ENCODE measurements around the gene STING1. TPM values are rescaled to one million over a fixed set of nuclear protein-coding genes. Genes with fewer than 3 reads are reported as not detected.
A peak's percentile ranks its signal among the peaks of the same experiment; 100 is the strongest.
"Not testable (repeated sequence)": the region's sequence is repeated elsewhere in the genome, so short reads cannot be mapped to it uniquely, and the experiment has no call there.

Gene STING1
- total and polyA plus RNA-seq, 7 experiments from 2014 or later: 84.6 to 213 (median 130) TPM

DNA sequence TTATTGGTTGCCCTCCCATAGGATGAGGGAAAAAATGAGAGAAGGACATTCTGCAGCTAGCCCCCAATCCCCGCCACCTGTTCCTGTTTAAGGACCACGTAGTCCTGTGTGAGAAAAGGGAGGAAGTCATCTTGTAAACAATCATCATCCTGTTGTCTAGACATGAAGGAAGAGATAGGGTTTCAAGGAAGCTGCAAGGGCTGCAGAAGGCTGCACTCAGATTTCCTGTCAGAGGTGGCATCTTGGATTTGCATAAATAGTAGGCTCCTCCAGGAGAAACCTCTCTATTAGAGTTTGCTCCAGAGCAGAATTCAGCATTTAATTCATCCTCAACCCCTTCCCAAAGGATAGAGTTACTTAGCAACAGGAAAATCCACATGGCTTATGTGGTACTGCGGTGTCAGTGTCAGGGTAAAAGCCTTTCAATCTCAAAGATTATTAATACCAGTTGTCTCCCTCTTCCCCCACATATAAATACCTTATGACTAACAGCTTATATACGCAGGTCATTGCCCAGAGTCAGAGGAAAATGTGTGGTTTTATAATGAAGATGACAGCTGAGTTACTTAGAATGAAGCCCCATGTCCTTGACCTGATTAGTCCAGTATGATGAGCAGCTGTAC lies 38.6 kb downstream of the STING1 start:
- no peak overlapping the region for H3K4me3 ChIP-seq (ENCODE audit: low read length)
- peaks cover 18 to 22% of the 10 kb centered on the region in 2 donors for H3K4me1 ChIP-seq (ENCODE audit: control insufficient read depth in 2 of 2, insufficient read depth in 2 of 2, low read length in 2 of 2)
- ATAC-seq (no peak), DNase-seq (peak in 5 of 9 donors; percentile 36 to 56 (median 44))
- ChIA-PET POLR2A (interaction anchor here (0.6 to 2.2 kb wide), 9 partner anchors 11 to 74 kb away, joined by 3 to 12 read pairs (median 3); partner anchors contain the start of genes SMIM33 and STING1), CTCF (interaction anchor here (0.7 to 8.1 kb wide), 2 partner anchors 70 to 206 kb away, joined by 3 to 60 read pairs; no protein-coding TSS in a partner anchor)
- no peaks in the 10 kb centered on the region for H3K9me3 ChIP-seq (ENCODE audit: control insufficient read depth in 2 of 3, low read length in 3 of 3)
- Mint-ChIP-seq H3K36me3 (peaks cover 0 to 6% (median 0%) of the 10 kb centered on the region in 5 donors), H3K9me3 (no peaks in the 10 kb centered on the region), H3K4me3 (peak overlapping the region in 8 of 10 donors; percentile 15 to 76 (median 24)), H3K27ac (peak overlapping the region; percentile 41 to 93 (median 87)), H3K27me3 (no peaks in the 10 kb centered on the region), H3K4me1 (peaks cover 26 to 77% (median 67%) of the 10 kb centered on the region in 7 donors)
- H3K36me3 ChIP-seq (ENCODE audit: control insufficient read depth in 2 of 3, insufficient read depth in 3 of 3, low read length in 3 of 3): peaks cover 0 to 3% (median 0%) of the 10 kb centered on the region in 3 experiments
- H3K27me3 ChIP-seq (ENCODE audit: control insufficient read depth in 2 of 2, insufficient read depth in 2 of 2, low read length in 2 of 2): no peaks in the 10 kb centered on the region
- no peak overlapping the region for H3K27ac ChIP-seq (ENCODE audit: low read depth, low read length)
- intact Hi-C loops (cut with micrococcal nuclease): loop anchor here in 1 of 2 donors (1.0 kb wide), 1 partner anchor 14 kb away; no protein-coding TSS in a partner anchor

DNA sequence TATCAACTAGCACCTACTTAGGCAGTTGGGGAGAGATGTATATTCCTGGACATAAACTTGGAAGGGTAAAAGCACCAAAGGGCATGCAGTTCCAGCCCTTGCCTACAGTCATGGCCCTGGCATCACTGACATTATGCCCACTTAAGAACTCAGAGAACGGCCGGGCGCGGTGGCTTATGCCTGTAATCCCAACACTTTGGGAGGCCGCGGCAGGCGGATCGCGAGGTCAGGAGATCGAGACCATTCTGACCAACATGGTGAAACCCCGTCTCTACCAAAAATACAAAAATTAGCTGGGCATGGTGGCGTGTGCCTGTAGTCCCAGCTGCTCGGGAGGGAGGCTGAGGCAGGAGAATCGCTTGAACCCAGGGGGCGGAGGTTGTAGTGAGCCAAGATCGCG lies 42.1 kb downstream of the STING1 start:
- peak overlapping the region in 5 of 10 donors; percentile 84 to 99 (median 95) for H3K4me3 Mint-ChIP-seq
- peaks cover 15 to 28% of the 10 kb centered on the region in 2 donors for H3K4me1 ChIP-seq (ENCODE audit: control insufficient read depth in 2 of 2, insufficient read depth in 2 of 2, low read length in 2 of 2)
- H3K36me3 ChIP-seq (ENCODE audit: control insufficient read depth in 2 of 3, insufficient read depth in 3 of 3, low read length in 3 of 3); intact Hi-C loops (cut with micrococcal nuclease); H3K9me3 ChIP-seq (ENCODE audit: control insufficient read depth in 2 of 3, low read length in 3 of 3); DNase-seq; H3K36me3 Mint-ChIP-seq; H3K9me3 Mint-ChIP-seq; H3K27ac ChIP-seq (ENCODE audit: low read depth, low read length); ATAC-seq; H3K27me3 ChIP-seq (ENCODE audit: control insufficient read depth in 2 of 2, insufficient read depth in 2 of 2, low read length in 2 of 2); H3K27me3 Mint-ChIP-seq; H3K4me3 ChIP-seq (ENCODE audit: low read length): not testable (repeated sequence)
- ChIA-PET POLR2A (interaction anchor here (1.0 to 5.1 kb wide), 10 partner anchors 9 to 100 kb away, joined by 3 to 54 read pairs (median 5); partner anchors contain the start of genes PAIP2, SMIM33 and STING1), CTCF (interaction anchor here (1.2 to 8.1 kb wide), 2 partner anchors 34 to 73 kb away, joined by 3 to 60 read pairs; no protein-coding TSS in a partner anchor)
- peak overlapping the region in 6 of 9 donors; percentile 96 to 100 (median 99) for H3K27ac Mint-ChIP-seq
- peaks cover 24 to 60% (median 52%) of the 10 kb centered on the region in 7 donors for H3K4me1 Mint-ChIP-seq

- Mint-ChIP-seq H3K36me3 (peaks cover 0 to 14% (median 8%) of the 10 kb centered on the region in 5 donors), H3K4me1 (peaks cover 23 to 64% (median 45%) of the 10 kb centered on the region in 7 donors), H3K9me3 (no peaks in the 10 kb centered on the region), H3K27me3 (no peaks in the 10 kb centered on the region), H3K27ac (peak within 1 kb of the TSS; percentile 96 to 100 (median 99)), H3K4me3 (peak within 1 kb of the TSS; percentile 84 to 99 (median 98))
- Histone ChIP-seq H3K4me3 (ENCODE audit: low read length) (peak within 1 kb of the TSS; percentile 86), H3K27ac (ENCODE audit: low read depth, low read length) (peak within 1 kb of the TSS; percentile 100), H3K36me3 (ENCODE audit: control insufficient read depth in 2 of 3, insufficient read depth in 3 of 3, low read length in 3 of 3) (peaks cover 0 to 3% (median 0%) of the 10 kb centered on the region in 3 experiments), H3K9me3 (ENCODE audit: control insufficient read depth in 2 of 3, low read length in 3 of 3) (no peaks in the 10 kb centered on the region), H3K4me1 (ENCODE audit: control insufficient read depth in 2 of 2, insufficient read depth in 2 of 2, low read length in 2 of 2) (peaks cover 15 to 26% of the 10 kb centered on the region in 2 donors), H3K27me3 (ENCODE audit: control insufficient read depth in 2 of 2, insufficient read depth in 2 of 2, low read length in 2 of 2) (no peaks in the 10 kb centered on the region)
- ATAC-seq (peak; percentile 96), DNase-seq (peak; percentile 71 to 90 (median 85))
- ChIA-PET CTCF (interaction anchor here (1.2 to 8.1 kb wide), 5 partner anchors 14 to 75 kb away, joined by 3 to 60 read pairs (median 5); partner anchors contain the start of genes ECSCR and STING1), POLR2A (interaction anchor here (0.5 to 5.1 kb wide), 26 partner anchors 9 to 146 kb away, joined by 3 to 54 read pairs (median 4); partner anchors contain the start of genes MATR3, PAIP2, SMIM33 and SPATA24)
- intact Hi-C loops (cut with micrococcal nuclease): loop anchor here (1.0 to 5.0 kb wide), 13 partner anchors 17 to 308 kb away; partner anchors contain the start of genes SPATA24 (in 2 of the 2), STING1 (in 2 of the 2), UBE2D2 (in 2 of the 2) and MATR3 (in 1 of the 2)
Observed at GRCh38 chr5:139439013-139439903, 43.3 kb downstream of the STING1 start, which contains the start of gene DNAJC18. Gene DNAJC18 (minus strand): TSS chr5:139439525. CDS start chr5:139439445, 80 bp downstream.

GRCh38 chr5:139438707-139439012 lies 43.9 kb downstream of the STING1 start:
- peaks cover 0 to 3% (median 0%) of the 10 kb centered on the region in 3 experiments for H3K36me3 ChIP-seq (ENCODE audit: control insufficient read depth in 2 of 3, insufficient read depth in 3 of 3, low read length in 3 of 3)
- H3K4me3 ChIP-seq (ENCODE audit: low read length): no peak overlapping the region
- peaks cover 10 to 20% of the 10 kb centered on the region in 2 donors for H3K4me1 ChIP-seq (ENCODE audit: control insufficient read depth in 2 of 2, insufficient read depth in 2 of 2, low read length in 2 of 2)
- intact Hi-C loops (cut with micrococcal nuclease): loop anchor here (1.0 to 5.0 kb wide), 13 partner anchors 16 to 309 kb away; partner anchors contain the start of genes SPATA24 (in 2 of the 2), STING1 (in 2 of the 2), UBE2D2 (in 2 of the 2) and MATR3 (in 1 of the 2)
- H3K27me3 Mint-ChIP-seq: no peaks in the 10 kb centered on the region
- ChIA-PET CTCF (interaction anchor here (0.7 to 8.1 kb wide), 7 partner anchors 13 to 99 kb away, joined by 3 to 60 read pairs (median 5); partner anchors contain the start of genes ECSCR and STING1), POLR2A (interaction anchor here (0.5 to 5.1 kb wide), 18 partner anchors 8 to 145 kb away, joined by 3 to 54 read pairs (median 6); partner anchors contain the start of genes MATR3, PAIP2, SMIM33 and STING1)
- H3K36me3 Mint-ChIP-seq: peaks cover 0 to 17% (median 8%) of the 10 kb centered on the region in 5 donors
- H3K27me3 ChIP-seq (ENCODE audit: control insufficient read depth in 2 of 2, insufficient read depth in 2 of 2, low read length in 2 of 2): no peaks in the 10 kb centered on the region
- no peaks in the 10 kb centered on the region for H3K9me3 Mint-ChIP-seq
- ATAC-seq (no peak), DNase-seq (no peak)
- peak overlapping the region; percentile 78 to 99 (median 98) for H3K4me3 Mint-ChIP-seq
- peaks cover 19 to 58% (median 39%) of the 10 kb centered on the region in 7 donors for H3K4me1 Mint-ChIP-seq
- peak overlapping the region; percentile 100 for H3K27ac ChIP-seq (ENCODE audit: low read depth, low read length)
- H3K27ac Mint-ChIP-seq: peak overlapping the region; percentile 96 to 100 (median 99)
- no peaks in the 10 kb centered on the region for H3K9me3 ChIP-seq (ENCODE audit: control insufficient read depth in 2 of 3, low read length in 3 of 3)

DNA sequence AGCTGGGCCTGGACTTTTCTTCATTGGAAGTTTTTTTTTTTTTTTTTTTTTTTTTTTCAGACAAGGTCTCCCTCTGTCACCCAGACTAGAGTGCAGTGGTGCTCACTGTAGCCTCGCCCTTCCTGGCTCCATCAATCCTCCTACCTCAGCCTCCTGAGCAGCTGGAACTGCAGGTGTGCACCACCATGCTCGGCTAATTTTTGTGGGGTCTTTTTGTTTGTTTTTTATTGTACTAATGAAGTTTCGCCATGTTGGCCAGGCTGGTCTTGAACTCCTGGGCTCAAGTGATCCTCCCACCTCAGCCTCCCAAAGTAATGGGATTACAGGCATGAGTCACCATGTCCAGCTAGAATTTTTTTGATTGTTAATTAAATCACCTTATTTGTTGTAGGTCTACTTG lies 46.9 kb downstream of the STING1 start:
- H3K27me3 ChIP-seq (ENCODE audit: control insufficient read depth in 2 of 2, insufficient read depth in 2 of 2, low read length in 2 of 2): no peaks in the 10 kb centered on the region
- Mint-ChIP-seq H3K27me3 (no peaks in the 10 kb centered on the region), H3K27ac (no peak overlapping the region), H3K4me3 (no peak overlapping the region), H3K9me3 (no peaks in the 10 kb centered on the region), H3K4me1 (peaks cover 13 to 35% (median 24%) of the 10 kb centered on the region in 7 donors), H3K36me3 (peaks cover 0 to 15% (median 8%) of the 10 kb centered on the region in 5 donors)
- intact Hi-C loops (cut with micrococcal nuclease): loop anchor here in 1 of 2 donors (5.0 kb wide), 1 partner anchor 312 kb away; no protein-coding TSS in a partner anchor
- peaks cover 0 to 3% (median 0%) of the 10 kb centered on the region in 3 experiments for H3K36me3 ChIP-seq (ENCODE audit: control insufficient read depth in 2 of 3, insufficient read depth in 3 of 3, low read length in 3 of 3)
- H3K27ac ChIP-seq (ENCODE audit: low read depth, low read length): no peak overlapping the region
- no peaks in the 10 kb centered on the region for H3K9me3 ChIP-seq (ENCODE audit: control insufficient read depth in 2 of 3, low read length in 3 of 3)
- CTCF ChIA-PET: interaction anchor here (1.2 to 4.5 kb wide), 4 partner anchors 12 to 78 kb away, joined by 4 to 30 read pairs (median 8); partner anchors contain the start of gene STING1
- POLR2A ChIA-PET: interaction anchor here (0.6 to 1.6 kb wide), 5 partner anchors 11 to 154 kb away, joined by 3 to 6 read pairs (median 4); no protein-coding TSS in a partner anchor
- no peak for ATAC-seq
- H3K4me1 ChIP-seq (ENCODE audit: control insufficient read depth in 2 of 2, insufficient read depth in 2 of 2, low read length in 2 of 2): peaks cover 10 to 13% of the 10 kb centered on the region in 2 donors
- no peak overlapping the region for H3K4me3 ChIP-seq (ENCODE audit: low read length)
- DNase-seq: no peak

All from naive thymus-derived CD4-positive, alpha-beta T cell (primary cell).